PC-3 (cell line): Measurements from ENCODE around the gene HOXC13. TPM values are rescaled to one million over a fixed set of nuclear protein-coding genes. Genes with fewer than 3 reads are reported as not detected.

Experiments
- ATAC-seq: fragments of 200-7000 bp; cut with Tn5 transposase; 2 replicates; pipeline ENCODE4 v1.9.1; 2020; ENCODE audit warnings: mild to moderate bottlenecking, moderate library complexity
- BruUV-seq: library from RNA; stranded (reverse); fragments of 400-500 nt; replicated peaks from 2 replicates; lab custom pipeline; 2021; lab: Mats Ljungman, UMichigan
- CTCF ChIA-PET: fragments of 300-600 bp; sonication (Branson Sonifier 250); formaldehyde crosslinking; loops from one replicate; lab custom pipeline; 2022; ENCODE audit warnings: antibody characterized with exemption; lab: Charles Lee
- POLR2A ChIA-PET: fragments of 300-600 bp; sonication (Branson Sonifier 250); formaldehyde crosslinking; loops from one replicate; lab custom pipeline; 2022; ENCODE audit warnings: antibody characterized with exemption; ENCODE audit not compliant: unreplicated experiment; lab: Charles Lee
- DNase-seq: peaks from one replicate; pipeline ENCODE4 v3.0.0-alpha.2; 2015
- H2AFZ ChIP-seq: fragments of 300-600 bp; sonication (generic); 2 replicates; pipeline ENCODE4 v1.6.0; 2016; ENCODE audit warnings: antibody characterized with exemption, low read length
- H3F3A ChIP-seq: fragments of 300-600 bp; sonication (generic); one replicate; pipeline ENCODE4 v1.6.0; 2017; ENCODE audit warnings: antibody characterized with exemption, low read length, control low read depth, mild to moderate bottlenecking; ENCODE audit not compliant: unreplicated experiment
- H3K27ac ChIP-seq: fragments of 300-600 bp; sonication (generic); 2 replicates; pipeline ENCODE4 v1.5.1; 2016; ENCODE audit warnings: mild to moderate bottlenecking, low read length
- H3K27me3 ChIP-seq: fragments of 300-600 bp; sonication (generic); 2 replicates; pipeline ENCODE4 v1.6.1; 2016; ENCODE audit warnings: low read length, mixed read lengths
- H3K36me3 ChIP-seq: fragments of 300-600 bp; sonication (generic); 2 replicates; pipeline ENCODE4 v1.6.1; 2016; ENCODE audit warnings: low read depth, mixed run types, low read length, mixed read lengths
- H3K4me1 ChIP-seq: fragments of 300-600 bp; sonication (generic); 2 replicates; pipeline ENCODE4 v1.5.1; 2016; ENCODE audit warnings: low read length; ENCODE audit not compliant: insufficient read depth
- H3K4me2 ChIP-seq: fragments of 300-600 bp; sonication (generic); 2 replicates; pipeline ENCODE4 v1.6.0; 2016; ENCODE audit warnings: low read length
- H3K4me3 ChIP-seq: fragments of 300-600 bp; sonication (generic); 2 replicates; pipeline ENCODE4 v1.5.1; 2016; ENCODE audit warnings: mild to moderate bottlenecking, low read length, mixed read lengths
- H3K79me2 ChIP-seq: fragments of 300-600 bp; sonication (generic); 2 replicates; pipeline ENCODE4 v1.6.1; 2017; ENCODE audit warnings: low read length, mixed read lengths
- H3K9ac ChIP-seq: fragments of 300-600 bp; sonication (generic); 2 replicates; pipeline ENCODE4 v1.6.0; 2016; ENCODE audit warnings: mild to moderate bottlenecking, low read length
- H3K9me2 ChIP-seq: fragments of 300-600 bp; sonication (generic); replicated peaks from 2 replicates; pipeline ENCODE4 v1.6.1; 2016; ENCODE audit warnings: mixed run types, low read length, mixed read lengths
- H3K9me3 ChIP-seq: fragments of 300-600 bp; sonication (generic); 2 replicates; pipeline ENCODE4 v1.6.1; 2016; ENCODE audit warnings: low read length, mixed read lengths
- H4K20me1 ChIP-seq: fragments of 300-600 bp; sonication (generic); 2 replicates; pipeline ENCODE4 v1.6.1; 2016; ENCODE audit warnings: low read length, mixed read lengths
- CTCF ChIP-seq: fragments of 300-600 bp; sonication (generic); conservative IDR thresholded peaks from 2 replicates; pipeline ENCODE4 v1.5.1; 2017; ENCODE audit warnings: antibody characterized with exemption, low read depth, mild to moderate bottlenecking, low read length
- EZH2 ChIP-seq: fragments of 300-600 bp; sonication (generic); IDR thresholded peaks from one replicate; pipeline ENCODE4 v1.6.1; 2017; ENCODE audit warnings: antibody characterized with exemption, mild to moderate bottlenecking, low read length; ENCODE audit not compliant: unreplicated experiment
- EZH2phosphoT487 ChIP-seq: fragments of 300-600 bp; sonication (generic); IDR thresholded peaks from 2 replicates; pipeline ENCODE4 v1.6.1; 2018; ENCODE audit warnings: mild to moderate bottlenecking, antibody characterized with exemption, low read length, borderline replicate concordance
- intact Hi-C: fragments of 100-400 bp; cut with micrococcal nuclease; formaldehyde crosslinking; loops from 2 replicates; pipeline ENCODE4 v1.9.0; 2023
- total RNA-seq: library from RNA; depleted of rRNA; stranded (reverse); fragments of >200 nt; gene quantifications from 2 replicates; pipeline ENCODE4 v1.2.3, GENCODE V29; 2014

The HOXC13 gene
- total RNA-seq, 1 experiment from 2014 or later, result 9.0 TPM

- Histone ChIP-seq H3K9ac (no peak overlapping the region), H3F3A (no peaks in the 10 kb centered on the region), H4K20me1 (no peaks in the 10 kb centered on the region), H3K36me3 (no peaks in the 10 kb centered on the region), H3K27ac (no peak overlapping the region), H3K4me3 (no peak overlapping the region), H3K27me3 (no peaks in the 10 kb centered on the region), H3K4me2 (peak overlapping the region; percentile 65; the same call in 1 of the 2 replicates), H3K9me2 (no peaks in the 10 kb centered on the region), H3K9me3 (no peaks in the 10 kb centered on the region), H2AFZ (peak overlapping the region; percentile 63; the same call in 1 of the 2 replicates), H3K4me1 (peaks cover 1% of the 10 kb centered on the region; the same call in 1 of the 2 replicates), H3K79me2 (no peaks in the 10 kb centered on the region)
- no peak for TF ChIP-seq EZH2
- no peak for TF ChIP-seq CTCF
- TF ChIP-seq EZH2phosphoT487, result no peak
- no peak for ATAC-seq
- no peak for DNase-seq
- CTCF ChIA-PET, result interaction anchor here (0.6 kb wide), 1 partner anchor 292 kb away, joined by 12 read pairs; no protein-coding TSS in a partner anchor
- POLR2A ChIA-PET, result no interaction called here
- intact Hi-C loops, result no loop called here
- BruUV-seq, result no TSS peak
Measured at GRCh38 chr12:53955036-53955775, 16.6 kb downstream of the HOXC13 start.

GRCh38 chr12:53955776-53956250 is 17.2 kb downstream of the HOXC13 start:
- ATAC-seq (no peak), DNase-seq (no peak)
- H3K4me2 ChIP-seq, result no peak overlapping the region
- no peaks in the 10 kb centered on the region for H3K79me2 ChIP-seq
- no peaks in the 10 kb centered on the region for H3K36me3 ChIP-seq
- H3K27me3 ChIP-seq, result no peaks in the 10 kb centered on the region
- ChIA-PET CTCF (no interaction called here), POLR2A (no interaction called here)
- H3K27ac ChIP-seq, result no peak overlapping the region
- no peaks in the 10 kb centered on the region for H3F3A ChIP-seq
- no peak for TF ChIP-seq EZH2
- TF ChIP-seq EZH2phosphoT487, result no peak
- no peak for TF ChIP-seq CTCF
- H3K9ac ChIP-seq, result no peak overlapping the region
- no peaks in the 10 kb centered on the region for H4K20me1 ChIP-seq
- no peaks in the 10 kb centered on the region for H3K4me1 ChIP-seq
- H3K4me3 ChIP-seq, result no peak overlapping the region
- H3K9me2 ChIP-seq, result no peaks in the 10 kb centered on the region
- H2AFZ ChIP-seq, result no peak overlapping the region
- H3K9me3 ChIP-seq, result no peaks in the 10 kb centered on the region
- intact Hi-C loops, result no loop called here
- no TSS peak for BruUV-seq

GRCh38 chr12:53956251-53956887 is 17.7 kb downstream of the HOXC13 start:
- Histone ChIP-seq H3K79me2 (no peaks in the 10 kb centered on the region), H3K36me3 (no peaks in the 10 kb centered on the region), H3K4me2 (0 out of 2 replicates have a peak overlapping the region, but pooled peaks have one; percentile 6), H3K9me2 (no peaks in the 10 kb centered on the region), H3K27me3 (no peaks in the 10 kb centered on the region), H3F3A (no peaks in the 10 kb centered on the region), H3K9me3 (no peaks in the 10 kb centered on the region), H2AFZ (peak overlapping the region; percentile 52), H3K9ac (no peak overlapping the region), H3K4me1 (no peaks in the 10 kb centered on the region), H3K27ac (no peak overlapping the region), H3K4me3 (no peak overlapping the region), H4K20me1 (no peaks in the 10 kb centered on the region)
- ATAC-seq (peak; percentile 65), DNase-seq (no peak)
- no TSS peak for BruUV-seq
- ChIA-PET CTCF (no interaction called here), POLR2A (no interaction called here)
- TF ChIP-seq EZH2 (no peak), EZH2phosphoT487 (no peak), CTCF (no peak)
- intact Hi-C loops, result no loop called here
